NB4 (cell line): ENCODE measurements around the gene ZNF358.

Experiments
- CTCF ChIP-seq: IDR thresholded peaks from one replicate; pipeline ENCODE4 v1.5.1; 2012; ENCODE audit warnings: low read depth, low read length
- MYC ChIP-seq: IDR thresholded peaks from 2 replicates; pipeline ENCODE4 v1.6.1; 2011; ENCODE audit warnings: low read depth, low read length

- TF ChIP-seq CTCF (no peak), MYC (no peak)
These were observed 48.6 kb upstream of the ZNF358 start for GRCh38 chr19:7467009-7467989.
